HG03095 (cell line): ENCODE measurements around the gene COL20A1.
A peak's percentile ranks its signal among the peaks of the same experiment; 100 is the strongest.

Experiments used
- ATAC-seq: cut with Tn5 transposase; IDR thresholded peaks from one replicate; pipeline ENCODE4 v1.9.1; 2021; ENCODE audit warnings: moderate library complexity; ENCODE audit not compliant: unreplicated experiment

Gene COL20A1

GRCh38 chr20:63260521-63260920 lies 32.5 kb upstream of the COL20A1 start:
- no peak for ATAC-seq

GRCh38 chr20:63261060-63261794 lies 31.8 kb upstream of the COL20A1 start:
- ATAC-seq: no peak

DNA sequence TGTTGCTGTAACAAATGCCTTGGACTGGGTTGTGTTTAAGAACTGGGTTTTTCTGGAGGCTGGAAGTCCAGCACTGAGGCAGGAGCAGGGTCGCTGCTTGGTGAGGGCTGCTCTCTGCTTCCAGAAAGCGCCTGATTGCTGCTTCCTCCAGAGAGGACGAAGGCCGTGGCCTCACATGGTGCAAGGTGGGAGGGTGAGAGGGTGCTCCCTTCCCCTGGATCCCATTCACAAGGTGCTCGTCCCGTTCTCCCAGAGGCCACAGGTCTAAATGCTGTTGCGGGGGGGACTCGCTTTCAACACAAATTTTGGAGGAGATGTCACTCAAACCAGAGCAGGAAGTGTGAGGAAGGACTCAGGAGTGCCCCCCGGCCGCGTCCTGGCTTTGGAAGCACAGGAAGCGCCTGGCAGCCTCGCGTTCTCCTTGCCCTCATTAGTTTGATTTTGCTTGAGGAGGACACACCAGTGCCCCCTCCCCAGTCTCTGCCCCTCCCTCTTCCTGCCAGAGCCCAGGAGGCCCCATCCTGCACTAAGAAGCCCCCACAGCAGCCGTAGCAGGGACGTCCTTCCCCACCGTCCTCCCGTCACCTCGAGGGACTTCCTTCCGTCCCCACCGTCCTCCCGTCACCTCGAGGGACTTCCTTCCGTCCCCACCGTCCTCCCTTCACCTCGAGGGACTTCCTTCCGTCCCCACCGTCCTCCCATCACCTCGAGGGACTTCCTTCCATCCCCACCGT lies 31.0 kb upstream of the COL20A1 start:
- no peak for ATAC-seq

DNA sequence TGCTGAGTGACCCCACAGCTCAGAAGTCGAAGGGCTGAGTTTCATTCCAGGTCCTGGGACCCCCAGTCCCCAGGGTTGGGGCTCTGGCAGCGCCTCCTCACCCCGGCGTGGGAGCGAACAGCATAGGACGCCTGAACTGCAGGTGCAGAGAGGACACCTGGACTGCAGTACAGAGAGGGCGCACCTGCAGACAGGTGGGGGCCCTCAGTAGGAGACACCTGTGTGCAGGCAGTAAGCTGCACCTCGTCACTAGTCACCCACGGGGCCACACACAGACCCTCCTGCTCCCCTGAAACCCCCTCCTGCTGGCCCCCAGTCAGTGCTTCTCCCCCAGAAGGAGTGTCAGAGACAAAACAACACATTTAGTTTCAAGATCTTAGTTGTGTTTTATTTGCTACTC lies 30.1 kb upstream of the COL20A1 start:
- ATAC-seq: no peak

- ATAC-seq: no peak
These were observed 29.0 kb upstream of the COL20A1 start for GRCh38 chr20:63264000-63264399.

DNA sequence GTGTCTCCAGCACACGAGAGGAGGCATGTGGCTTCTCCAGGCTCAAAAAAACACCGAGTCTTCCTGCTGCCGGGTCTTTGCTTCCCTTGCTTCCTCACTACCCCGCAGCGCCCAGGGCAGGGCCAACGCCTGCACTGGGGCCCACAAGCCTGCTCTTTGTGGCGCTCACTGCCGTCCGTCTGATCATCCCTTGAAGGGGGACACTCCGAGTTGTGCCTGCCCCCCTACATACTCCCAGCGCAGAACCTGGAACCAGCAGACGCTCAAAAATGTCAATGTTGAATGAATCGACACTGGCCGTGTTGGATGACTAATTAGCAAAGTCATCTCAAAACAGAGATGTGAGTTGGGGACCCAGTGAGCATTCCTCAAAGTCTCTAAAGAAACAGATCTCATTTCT lies 28.5 kb upstream of the COL20A1 start:
- no peak for ATAC-seq

DNA sequence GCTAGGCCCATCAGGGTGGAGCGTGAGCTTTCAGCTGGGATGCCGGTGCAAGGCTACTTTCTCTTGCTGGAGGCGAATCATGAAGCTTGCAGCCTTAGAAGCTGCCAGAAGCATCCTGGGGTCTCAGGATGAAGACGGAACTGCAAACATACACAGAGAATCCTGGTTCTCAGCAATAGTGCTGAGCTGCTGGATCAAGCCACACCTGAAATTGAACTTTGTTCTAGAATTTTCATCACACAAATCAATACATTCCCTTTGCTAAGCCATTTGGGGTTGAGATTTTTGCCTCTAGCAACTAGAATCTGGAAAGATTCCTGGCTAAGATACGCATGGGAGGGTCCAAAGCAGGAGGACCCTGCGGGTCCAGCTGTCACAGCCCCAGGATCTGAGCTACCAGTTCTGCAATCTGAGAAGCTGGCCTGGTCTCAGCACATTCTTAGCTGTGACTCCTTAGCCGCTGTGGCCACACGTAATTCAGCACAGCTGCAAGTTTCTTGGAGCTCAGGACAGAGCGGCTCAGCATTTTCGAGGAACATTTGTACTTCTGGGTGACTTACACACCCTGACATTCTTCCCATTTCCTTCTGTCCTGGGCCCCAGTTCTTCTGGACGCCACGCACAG lies 27.0 kb upstream of the COL20A1 start:
- no peak for ATAC-seq

DNA sequence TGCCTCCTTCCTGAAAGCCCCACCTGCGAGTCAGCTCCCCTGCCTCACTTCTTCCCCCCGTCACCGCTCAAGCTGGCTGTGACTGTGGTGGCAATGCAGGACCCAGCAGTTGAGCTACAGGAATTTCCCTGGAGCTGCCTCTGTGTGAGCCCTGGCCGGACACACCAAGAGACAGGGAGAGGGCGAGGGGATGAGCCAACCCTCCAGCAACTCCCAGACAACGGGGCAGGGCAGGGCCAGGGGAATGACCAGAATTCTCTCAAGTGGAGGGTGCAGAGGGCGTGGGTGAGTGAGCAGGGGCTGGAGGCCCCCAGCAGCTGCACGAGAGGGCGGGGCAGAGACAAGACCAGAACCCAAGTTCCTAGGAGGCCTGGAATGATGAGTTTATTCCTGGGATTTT lies 25.3 kb upstream of the COL20A1 start:
- no peak for ATAC-seq

- no peak for ATAC-seq
These were observed 24.7 kb upstream of the COL20A1 start for GRCh38 chr20:63268256-63268655.

DNA sequence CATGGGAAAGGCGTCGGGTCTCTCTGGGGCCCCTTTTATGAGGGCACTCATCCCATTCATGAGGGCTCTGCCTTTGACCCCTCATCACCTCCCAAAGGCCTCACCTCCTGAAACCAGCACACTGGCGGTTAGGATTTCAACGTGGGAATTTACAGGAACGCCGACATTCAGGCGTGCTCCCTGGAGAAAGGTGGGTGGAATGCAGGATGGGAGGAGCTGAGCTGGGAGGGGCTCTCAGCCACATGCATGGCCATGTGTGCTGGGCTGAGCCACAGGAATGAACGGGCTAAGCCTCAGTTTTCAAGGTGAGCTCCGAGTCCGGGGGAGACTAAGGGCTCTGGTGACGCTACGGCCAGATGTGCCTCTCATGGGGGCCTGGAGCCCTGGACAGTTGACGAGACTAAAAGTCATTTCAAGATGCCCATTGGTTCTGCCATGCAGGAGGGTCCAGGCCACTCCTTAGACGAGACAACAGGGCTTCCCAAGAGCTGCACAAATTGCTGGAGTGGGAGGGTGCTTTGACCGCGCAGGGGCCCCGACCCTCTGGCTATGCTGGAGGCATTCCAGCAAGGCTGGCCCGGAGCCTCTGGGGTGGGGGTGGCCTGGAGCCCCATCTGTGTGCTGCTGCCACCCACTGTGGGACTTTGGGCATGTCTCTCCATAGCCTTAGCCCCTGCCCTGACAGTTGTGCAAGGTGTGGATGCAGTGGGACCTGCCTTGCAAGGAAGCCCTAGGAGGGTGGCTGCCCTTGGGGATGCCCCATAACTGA lies 24.1 kb upstream of the COL20A1 start:
- no peak for ATAC-seq

DNA sequence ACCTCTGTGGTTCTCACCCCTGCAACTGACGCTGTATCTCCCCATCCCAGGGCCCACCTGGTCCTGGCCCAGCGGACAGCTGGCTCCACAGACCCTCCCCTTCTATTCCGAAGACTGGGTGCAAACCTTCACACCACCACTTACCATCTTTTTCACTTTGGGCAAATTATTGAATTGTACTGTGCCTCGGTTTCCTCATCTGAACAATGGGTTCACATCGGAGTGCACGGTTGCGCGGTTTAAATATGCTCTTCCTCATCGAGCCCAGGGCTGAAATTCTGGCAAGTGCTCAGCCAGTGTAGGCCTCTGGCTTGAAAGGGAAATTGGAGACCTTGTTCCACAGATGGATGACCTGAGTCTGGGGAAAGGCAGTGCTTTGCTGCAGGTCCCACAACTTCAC lies 23.3 kb upstream of the COL20A1 start:
- no peak for ATAC-seq

GRCh38 chr20:63270606-63271325 lies 22.2 kb upstream of the COL20A1 start:
- ATAC-seq: no peak

GRCh38 chr20:63272105-63273058 lies 20.6 kb upstream of the COL20A1 start, which contains the start of gene ARFGAP1:
TSS of gene ARFGAP1 (plus strand) at chr20:63272813. CDS start at chr20:63275581, 2,768 bp downstream.
- peak; percentile 76 for ATAC-seq

DNA sequence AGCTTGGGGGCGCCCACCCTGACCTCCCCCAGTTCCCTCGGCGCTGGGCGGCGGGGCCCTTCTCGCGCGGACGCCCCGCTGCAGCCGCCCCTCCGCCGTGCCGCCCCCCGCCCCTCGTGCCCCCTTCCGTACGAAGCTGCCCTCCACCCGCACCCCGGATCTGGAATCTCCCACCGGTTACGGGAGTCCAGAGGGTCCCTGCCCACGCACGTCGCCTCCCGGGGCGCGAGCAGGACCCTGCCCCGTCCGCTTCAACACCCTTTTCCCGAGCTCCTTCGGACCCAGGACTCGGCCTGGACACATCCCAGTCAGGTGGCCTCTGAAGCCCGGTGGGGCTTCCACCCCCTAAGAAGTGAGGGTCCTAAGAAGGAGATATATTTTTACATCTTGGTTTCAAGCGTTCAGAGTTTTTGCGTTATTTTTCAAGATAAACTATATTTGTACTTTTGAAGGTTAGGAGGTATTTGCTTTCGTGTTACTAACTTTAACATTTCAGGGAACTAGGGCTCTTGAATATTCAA lies 19.9 kb upstream of the COL20A1 start:
- ATAC-seq: no peak

- no peak for ATAC-seq
These were observed 19.2 kb upstream of the COL20A1 start for GRCh38 chr20:63273635-63274380.

DNA sequence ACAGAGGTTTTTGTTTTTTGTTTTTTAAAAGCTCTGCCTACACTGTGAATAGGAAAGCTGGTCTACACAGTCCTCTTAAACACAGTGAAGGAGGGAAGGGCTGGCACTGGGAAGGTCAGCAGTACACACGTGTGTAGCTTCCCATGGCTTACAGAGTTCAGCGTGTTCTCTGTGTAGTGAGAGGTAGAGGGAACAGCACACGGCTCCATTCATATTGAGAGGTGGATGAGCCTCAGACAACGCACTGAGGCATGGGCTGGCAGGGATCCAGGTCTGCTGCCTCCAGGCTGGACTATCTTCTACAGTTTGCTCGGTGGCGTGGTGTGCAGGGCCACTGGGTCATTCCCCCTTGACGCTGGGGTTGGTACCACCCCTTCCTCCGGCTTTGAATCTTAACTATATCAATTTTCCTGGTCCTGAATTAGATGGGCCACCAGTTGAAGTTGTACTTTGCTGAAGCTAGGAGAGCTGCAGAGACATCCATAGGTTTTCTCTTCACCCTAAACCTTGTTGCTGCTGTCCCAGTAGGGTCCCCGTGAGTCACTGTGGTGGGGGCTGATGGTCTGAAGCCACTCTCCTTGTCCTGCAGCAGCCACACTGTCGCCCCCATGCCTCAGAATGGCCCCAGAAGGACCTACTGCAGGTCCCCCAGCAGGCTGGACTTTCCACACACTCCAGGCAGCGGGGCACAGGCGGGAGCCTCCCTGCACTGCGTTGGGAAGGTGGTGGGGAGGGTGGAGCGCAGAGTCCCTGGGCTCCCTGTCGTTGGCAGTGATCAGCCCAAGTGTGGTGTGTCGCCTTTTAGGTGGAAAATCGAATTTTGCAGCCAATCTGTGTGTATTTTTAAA lies 18.4 kb upstream of the COL20A1 start:
- ATAC-seq: no peak

DNA sequence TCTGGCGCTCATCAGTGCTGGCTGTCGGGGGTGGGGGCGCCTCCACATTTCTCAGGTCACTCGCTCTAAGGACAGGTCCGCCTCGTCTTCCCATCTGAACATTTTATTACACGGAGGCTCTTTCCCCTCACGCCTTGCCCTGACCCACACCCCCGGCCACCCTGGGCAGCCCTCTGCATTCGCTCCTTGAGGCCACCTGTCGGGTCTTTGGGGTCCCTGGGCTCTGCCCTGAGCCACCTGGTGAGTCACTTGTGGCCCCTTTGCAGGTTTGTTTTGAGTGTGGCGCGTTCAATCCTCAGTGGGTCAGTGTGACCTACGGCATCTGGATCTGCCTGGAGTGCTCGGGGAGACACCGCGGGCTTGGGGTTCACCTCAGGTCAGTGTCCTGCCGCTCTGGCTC lies 17.2 kb upstream of the COL20A1 start:
- no peak for ATAC-seq

GRCh38 chr20:63276956-63277355 lies 16.0 kb upstream of the COL20A1 start:
- no peak for ATAC-seq
